ENCODE data around the gene MPRIP.

The MPRIP gene

DNA sequence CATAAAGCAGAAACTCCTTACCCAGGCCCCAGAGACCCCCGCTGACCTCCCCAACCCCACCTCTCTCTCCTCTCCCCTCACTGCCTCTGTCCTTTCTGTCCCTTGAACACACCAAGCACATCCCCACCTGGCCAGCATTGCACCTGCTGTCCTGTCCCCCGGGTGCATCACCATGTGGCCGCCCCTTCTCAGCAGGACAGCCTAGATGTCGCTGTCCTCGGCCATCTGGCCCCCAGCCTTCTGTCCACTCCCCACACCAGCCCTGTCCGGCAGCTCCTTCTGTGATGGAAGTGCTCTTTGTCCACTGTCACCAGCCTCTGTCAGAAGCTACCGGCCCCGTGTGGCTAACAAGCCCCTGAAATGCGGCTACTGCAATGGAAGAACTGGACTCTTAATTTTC is 12.3 kb upstream of the MPRIP start:
- DNase-seq: no peak

GRCh38 chr17:17030515-17031211 is 11.6 kb upstream of the MPRIP start:
- DNase-seq: no peak

DNA sequence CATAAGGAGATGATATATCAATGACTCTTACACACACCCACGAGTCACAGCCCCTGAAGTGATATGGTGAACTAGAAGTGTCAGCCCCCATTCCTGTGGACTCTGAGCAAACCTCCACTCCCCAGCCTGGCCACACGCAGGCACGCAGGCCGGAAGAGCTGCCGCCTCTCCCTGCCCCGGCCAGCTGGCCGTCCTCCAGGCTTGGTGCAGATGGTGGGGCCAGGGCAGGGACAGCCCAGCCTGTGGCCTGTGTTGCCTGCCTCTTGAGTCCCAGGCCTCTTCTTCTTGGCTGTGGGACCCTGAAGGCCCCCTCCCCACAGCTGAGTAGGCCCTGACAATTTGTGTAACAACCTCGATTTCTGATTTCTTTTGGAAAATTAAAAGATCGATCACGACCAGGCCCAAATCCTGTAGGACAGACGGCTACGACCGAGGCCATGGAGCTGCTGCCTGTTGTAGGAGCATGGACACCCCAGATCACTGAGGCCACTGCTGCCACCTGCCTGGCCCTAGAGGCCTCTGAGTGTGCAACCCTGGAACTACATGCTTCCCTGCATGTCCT is 10.0 kb upstream of the MPRIP start:
- DNase-seq: no peak

DNA sequence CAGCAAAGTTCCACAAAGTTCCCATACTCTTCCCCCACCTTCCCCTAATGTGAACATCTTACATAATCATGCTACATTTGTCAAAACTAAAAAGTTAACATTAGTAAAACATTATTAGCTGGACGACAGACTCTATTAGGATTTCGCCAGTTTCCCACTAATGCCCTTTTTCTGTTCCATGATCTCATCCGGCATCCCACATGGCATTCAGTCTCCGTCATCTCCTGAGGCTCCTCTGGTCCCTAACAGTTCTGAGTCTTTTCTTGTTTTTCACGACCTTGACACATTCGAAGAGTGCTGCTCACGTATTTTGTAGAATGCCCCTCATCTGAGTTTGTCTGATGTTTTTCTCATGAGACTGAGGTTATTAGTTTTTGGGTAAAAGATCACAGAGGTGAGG is 8.8 kb upstream of the MPRIP start:
- no peak for DNase-seq

DNA sequence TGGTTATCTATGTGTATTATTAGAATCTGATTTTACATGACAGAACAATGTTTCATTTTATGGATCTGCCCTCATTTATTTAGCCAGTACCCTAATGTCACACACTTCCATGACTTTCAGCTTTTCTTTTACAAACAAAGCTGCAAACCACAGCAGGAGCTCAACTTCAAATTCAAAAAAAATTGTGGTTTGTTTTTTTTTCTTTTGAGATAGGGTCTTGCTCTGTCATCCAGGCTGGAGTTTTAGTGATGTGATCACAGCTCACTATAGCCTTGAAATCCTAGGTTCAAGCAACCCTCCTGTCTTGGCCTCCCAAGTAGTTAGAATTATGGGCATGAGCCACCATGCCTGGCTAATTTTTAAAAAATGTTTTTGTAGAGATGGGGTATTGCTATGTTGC is 8.2 kb upstream of the MPRIP start:
- DNase-seq: no peak

DNA sequence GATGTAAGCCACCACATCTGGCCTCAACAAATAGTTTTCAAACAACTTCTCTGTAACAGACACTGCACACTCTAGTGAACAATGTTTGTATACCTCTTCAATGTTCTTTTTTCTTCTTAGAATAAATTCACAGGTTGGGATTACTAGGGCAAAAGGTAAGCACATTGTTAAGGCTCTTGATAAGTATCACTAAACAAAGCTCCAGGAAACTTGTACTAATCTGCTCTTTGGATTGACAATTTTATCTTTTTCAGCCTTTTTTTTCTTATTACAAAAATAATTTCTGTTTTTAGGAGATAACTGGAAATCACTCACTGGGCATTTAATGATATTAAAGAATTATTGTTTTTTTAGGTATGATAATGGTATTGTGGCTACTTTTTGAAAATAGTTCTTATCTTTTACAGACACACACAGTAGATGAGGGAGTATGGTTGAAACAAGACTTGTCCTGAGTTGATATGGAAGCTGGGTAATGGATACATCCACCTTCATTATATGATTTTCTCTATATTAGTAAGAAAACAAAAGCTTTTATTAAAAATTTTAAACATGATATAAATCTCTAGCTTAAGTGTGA is 7.7 kb upstream of the MPRIP start:
- DNase-seq: no peak

GRCh38 chr17:17035490-17035889 is 6.8 kb upstream of the MPRIP start:
- DNase-seq: no peak

- no peak for DNase-seq
Measured at GRCh38 chr17:17035920-17036523, 6.2 kb upstream of the MPRIP start.

- DNase-seq: no peak
Measured at GRCh38 chr17:17036524-17036998, 5.7 kb upstream of the MPRIP start.

GRCh38 chr17:17039911-17040310 is 2.3 kb upstream of the MPRIP start:
- no peak for DNase-seq

DNA sequence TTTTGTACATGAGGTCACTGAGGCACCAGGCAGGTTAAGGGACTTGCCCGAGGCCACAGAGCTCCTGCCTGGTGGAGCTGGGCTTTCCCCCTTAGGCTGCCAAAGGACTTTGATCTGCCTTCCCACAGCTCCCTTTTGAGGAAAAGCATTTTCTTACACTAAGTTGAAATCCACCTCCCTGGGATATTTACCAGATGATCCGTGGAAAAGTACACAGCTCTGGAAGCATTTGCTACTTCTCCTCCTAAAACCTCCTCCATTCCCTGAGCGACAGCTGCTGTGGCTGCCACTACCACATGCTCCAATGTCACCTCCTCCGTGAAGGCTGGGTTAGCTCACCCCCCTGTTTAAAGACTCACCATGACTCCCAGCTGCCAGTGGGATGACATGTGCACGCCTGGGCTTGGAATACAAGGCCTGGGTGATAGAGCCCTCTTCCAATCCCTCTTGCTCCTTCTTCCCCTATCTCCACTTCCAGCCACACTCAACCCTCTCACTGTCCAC is 1.2 kb upstream of the MPRIP start:
- peak; percentile 34 for DNase-seq

DNA sequence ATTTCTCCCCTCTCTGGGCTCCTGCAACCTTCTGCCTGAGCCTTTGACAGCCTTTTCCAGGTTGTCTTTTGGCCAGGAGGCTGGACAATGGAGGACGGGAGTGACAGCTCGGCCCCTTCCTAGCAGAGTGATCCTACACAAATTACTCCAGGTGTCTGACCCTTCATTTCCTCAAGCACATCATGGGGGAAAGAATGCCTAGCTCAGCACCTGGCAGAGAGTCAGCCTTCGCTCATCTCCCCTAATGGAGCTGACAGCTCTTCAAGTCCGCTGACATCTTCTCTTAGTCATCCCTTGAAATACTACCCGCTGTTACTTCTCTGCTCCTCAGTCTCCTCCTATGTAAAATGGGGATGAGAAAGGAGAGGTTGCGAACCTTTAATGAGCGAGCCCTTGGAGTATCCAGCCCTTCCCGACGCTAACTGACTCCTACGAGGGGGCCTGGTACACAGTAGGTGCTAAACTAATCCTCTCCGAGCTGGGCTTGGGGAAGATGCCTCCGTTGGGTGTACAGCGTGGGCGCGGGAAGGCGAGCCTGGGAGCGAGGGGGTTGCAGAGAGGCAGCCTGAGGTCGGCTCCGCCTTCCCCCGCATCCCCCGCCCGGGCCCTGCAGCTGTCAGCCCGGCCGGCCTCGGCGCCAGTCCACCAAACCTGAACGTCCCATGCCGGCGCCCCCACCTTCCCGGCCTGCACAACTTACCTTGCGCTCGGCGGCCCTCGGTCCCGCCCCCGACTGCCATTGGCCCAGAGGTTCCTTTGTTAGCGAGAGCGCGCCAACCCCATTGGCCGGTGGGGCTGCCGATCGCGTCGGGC is 480 bp upstream of the MPRIP start:
- DNase-seq: peak; percentile 48

DNA sequence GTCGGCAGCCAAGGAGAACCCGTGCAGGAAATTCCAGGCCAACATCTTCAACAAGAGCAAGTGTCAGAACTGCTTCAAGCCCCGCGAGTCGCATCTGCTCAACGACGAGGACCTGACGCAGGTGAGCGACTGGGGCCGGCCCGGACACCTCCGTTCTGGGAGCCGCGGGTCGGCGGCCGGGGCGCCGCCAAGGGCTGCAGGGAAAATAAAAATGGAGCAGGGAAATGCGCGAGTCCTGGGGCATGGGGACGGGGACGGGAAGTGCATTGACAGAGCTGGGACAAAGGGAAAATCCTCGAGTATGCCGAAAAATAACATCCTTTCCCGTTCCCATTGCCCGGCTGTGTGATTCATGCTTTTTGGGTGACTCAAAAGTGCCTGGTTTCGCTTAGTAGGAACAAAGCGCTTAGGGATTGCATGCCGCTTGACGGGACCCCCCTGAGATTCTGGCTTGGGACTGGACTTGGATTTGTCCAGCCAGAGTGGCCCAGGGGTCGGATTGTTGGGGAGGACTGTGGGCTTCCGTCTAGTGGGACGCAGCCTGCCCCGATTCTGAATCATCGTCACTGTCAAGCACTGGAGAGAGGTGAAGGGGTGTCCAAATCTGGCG is 699 bp downstream of the MPRIP start:
- DNase-seq: no peak

GRCh38 chr17:17043461-17044271 is 1.4 kb downstream of the MPRIP start:
- DNase-seq: no peak

- no peak for DNase-seq
Measured at GRCh38 chr17:17044846-17045561, 2.7 kb downstream of the MPRIP start.

DNA sequence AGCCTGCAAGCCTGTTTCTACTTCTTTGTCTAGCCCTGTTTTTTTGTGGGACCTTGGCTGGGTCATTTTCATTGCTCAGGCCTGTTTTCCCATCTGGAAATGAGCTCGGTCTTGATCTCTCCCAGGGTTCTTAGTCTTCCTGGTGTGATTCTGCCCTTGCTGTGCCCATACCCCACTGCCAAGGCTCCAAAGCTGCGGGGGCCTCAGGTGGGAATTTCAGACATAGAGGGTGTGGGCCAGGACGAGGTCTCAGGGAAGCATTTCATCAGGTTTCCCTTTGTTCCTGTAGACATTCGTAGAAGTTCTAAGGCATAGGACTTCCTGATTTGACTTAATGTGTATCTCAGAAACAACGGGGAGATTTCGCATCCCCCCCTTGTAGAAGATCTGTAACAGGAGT is 5.8 kb downstream of the MPRIP start:
- no peak for DNase-seq

GRCh38 chr17:17050346-17051345 is 8.4 kb downstream of the MPRIP start:
- DNase-seq: no peak

DNA sequence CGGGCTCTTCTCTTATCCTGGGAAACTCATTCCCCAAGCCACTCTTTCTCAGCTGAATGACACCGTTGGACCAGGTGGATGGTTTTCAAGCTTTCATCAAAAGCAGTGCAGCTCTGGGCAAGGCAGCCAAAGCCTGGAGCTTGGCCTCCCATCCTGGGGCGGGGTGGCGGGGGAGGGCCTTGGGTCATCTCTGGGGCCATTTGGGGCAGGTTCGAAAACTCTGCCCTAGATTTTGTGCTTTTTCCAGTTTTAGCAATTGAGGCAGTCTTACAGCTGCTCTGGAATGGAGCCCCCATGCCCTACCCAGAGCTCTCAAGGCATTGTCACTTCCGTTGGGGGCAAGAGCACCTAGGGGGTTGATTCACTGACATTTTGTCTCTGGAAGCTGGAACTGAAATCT is 9.1 kb downstream of the MPRIP start:
- no peak for DNase-seq

DNA sequence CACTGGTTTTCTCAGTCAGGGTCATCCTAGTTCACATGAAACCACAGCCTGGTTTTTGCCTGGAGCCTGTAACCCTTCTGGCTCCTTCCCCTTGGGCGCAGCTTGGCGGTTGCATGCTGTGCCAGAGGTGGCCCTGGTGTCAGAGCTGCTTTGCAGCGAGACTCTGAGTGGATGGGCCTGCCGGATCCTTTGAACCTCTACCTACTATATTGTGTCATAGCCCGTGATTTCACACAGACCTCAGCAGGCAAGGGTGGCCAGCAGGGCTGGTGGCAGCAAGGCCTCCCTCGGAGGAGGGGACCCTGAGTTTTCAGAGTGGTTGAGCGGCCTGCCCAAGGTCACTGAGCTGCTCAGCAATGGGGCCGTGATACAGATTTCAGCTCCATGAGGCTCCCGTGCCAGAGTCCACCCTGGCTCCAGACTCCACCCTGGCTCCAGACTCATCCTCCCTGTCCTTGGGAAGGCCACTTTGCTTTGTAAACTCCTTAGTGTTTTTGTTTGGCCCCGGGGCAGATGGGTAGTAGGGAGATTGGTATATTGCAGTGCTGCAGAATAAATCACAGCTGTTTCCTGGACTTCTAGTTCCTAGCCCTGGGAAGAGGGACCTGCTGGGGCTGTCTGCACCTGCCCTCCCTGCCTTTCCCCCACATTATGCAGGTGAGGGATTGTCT is 9.7 kb downstream of the MPRIP start:
- no peak for DNase-seq
